Stimulated activated CD8-positive, alpha-beta memory T cell treated with anti-CD3 and anti-CD28 coated beads, Interleukin-15, amount 100 ng/mL, for 4 hours (primary cell): ENCODE data around the gene GAS1.

ENCODE experiments used
- DNase-seq, 2 donors: peaks; one replicate each; pipeline ENCODE4 v3.0.0-alpha.2; 2020; ENCODE audit warnings: low read depth in 2 of 2

Gene GAS1

GRCh38 chr9:86965636-86966395 lies 18.5 kb upstream of the GAS1 start:
- DNase-seq: no peak

- no peak for DNase-seq
Observed at GRCh38 chr9:86962692-86963091, 15.4 kb upstream of the GAS1 start.

GRCh38 chr9:86960938-86961337 lies 13.6 kb upstream of the GAS1 start:
- DNase-seq: no peak

GRCh38 chr9:86958203-86958602 lies 10.9 kb upstream of the GAS1 start:
- no peak for DNase-seq

- DNase-seq: no peak
Observed at GRCh38 chr9:86955561-86955960, 8.3 kb upstream of the GAS1 start.

GRCh38 chr9:86955042-86955441 lies 7.7 kb upstream of the GAS1 start:
- no peak for DNase-seq

- DNase-seq: no peak
Observed at GRCh38 chr9:86953181-86953580, 5.9 kb upstream of the GAS1 start.

GRCh38 chr9:86948074-86948929 lies 996 bp upstream of the GAS1 start:
- DNase-seq: peak; percentile 39 to 42

- peak; percentile 33 to 42 for DNase-seq
Observed at GRCh38 chr9:86946201-86947145, 833 bp downstream of the GAS1 start.

- DNase-seq: no peak
Observed at GRCh38 chr9:86945728-86946200, 1.5 kb downstream of the GAS1 start.

GRCh38 chr9:86944796-86945727 lies 2.2 kb downstream of the GAS1 start:
- DNase-seq: no peak

- DNase-seq: no peak
Observed at GRCh38 chr9:86943201-86944113, 3.8 kb downstream of the GAS1 start.

GRCh38 chr9:86942281-86943200 lies 4.8 kb downstream of the GAS1 start:
- DNase-seq: no peak

- DNase-seq: no peak
Observed at GRCh38 chr9:86941197-86941596, 6.1 kb downstream of the GAS1 start.

GRCh38 chr9:86940774-86941173 lies 6.5 kb downstream of the GAS1 start:
- DNase-seq: no peak

- no peak for DNase-seq
Observed at GRCh38 chr9:86939891-86940290, 7.4 kb downstream of the GAS1 start.

- no peak for DNase-seq
Observed at GRCh38 chr9:86939321-86939720, 8.0 kb downstream of the GAS1 start.

GRCh38 chr9:86938780-86939179 lies 8.5 kb downstream of the GAS1 start:
- no peak for DNase-seq
